GM12874 (cell line): ENCODE measurements around the gene MT3.
A peak's percentile ranks its signal among the peaks of the same experiment; 100 is the strongest.

Experiments
- CTCF ChIP-seq: IDR thresholded peaks from 2 replicates; pipeline ENCODE4 v1.5.1; 2011; ENCODE audit warnings: low read depth, mild to moderate bottlenecking, control low read depth, low read length, moderate library complexity; ENCODE audit not compliant: insufficient read depth

The MT3 gene

GRCh38 chr16:56564793-56565477 lies 24.4 kb upstream of the MT3 start, which contains the start of gene MT4:
MT4 (plus strand) TSS chr16:56565073; CDS start chr16:56565129, 56 bp downstream.
- TF ChIP-seq CTCF, result no peak

- no peak for TF ChIP-seq CTCF
Measured at GRCh38 chr16:56569971-56570370, 19.4 kb upstream of the MT3 start.

- no peak for TF ChIP-seq CTCF
Measured at GRCh38 chr16:56571525-56571924, 17.8 kb upstream of the MT3 start.

- no peak for TF ChIP-seq CTCF
Measured at GRCh38 chr16:56574625-56575024, 14.7 kb upstream of the MT3 start.

GRCh38 chr16:56576585-56577299 lies 12.6 kb upstream of the MT3 start:
- TF ChIP-seq CTCF, result peak; percentile 89

GRCh38 chr16:56577300-56577625 lies 12.1 kb upstream of the MT3 start:
- TF ChIP-seq CTCF, result no peak

- no peak for TF ChIP-seq CTCF
Measured at GRCh38 chr16:56580391-56581048, 8.8 kb upstream of the MT3 start.
